Measurements from ENCODE around the gene LDB2.

LDB2 gene

DNA sequence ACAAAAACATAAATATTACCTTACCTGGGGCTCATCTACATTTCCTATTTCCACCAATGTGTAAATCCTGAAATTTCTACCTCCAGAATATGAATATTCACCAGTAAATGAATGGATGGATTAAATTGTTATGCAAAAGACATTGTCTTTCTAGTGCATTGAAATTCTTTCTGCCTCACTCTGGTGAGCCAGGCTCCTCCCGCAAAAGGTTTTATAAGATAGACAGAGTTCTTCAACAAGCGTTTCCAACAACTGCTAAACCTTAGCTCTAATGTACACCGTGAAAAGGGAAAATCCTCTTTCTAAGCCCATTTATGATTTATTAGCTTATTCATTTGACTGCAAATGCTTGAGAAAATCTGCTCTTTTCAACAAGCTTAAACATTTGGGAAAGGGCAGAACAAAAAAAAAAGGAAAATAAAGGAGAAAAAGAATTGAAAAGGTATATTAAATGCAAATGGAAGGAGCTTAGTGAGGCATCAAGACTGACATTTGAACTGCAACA is 72.0 kb downstream of the LDB2 start:
- TF ChIP-seq, protein P1, sequence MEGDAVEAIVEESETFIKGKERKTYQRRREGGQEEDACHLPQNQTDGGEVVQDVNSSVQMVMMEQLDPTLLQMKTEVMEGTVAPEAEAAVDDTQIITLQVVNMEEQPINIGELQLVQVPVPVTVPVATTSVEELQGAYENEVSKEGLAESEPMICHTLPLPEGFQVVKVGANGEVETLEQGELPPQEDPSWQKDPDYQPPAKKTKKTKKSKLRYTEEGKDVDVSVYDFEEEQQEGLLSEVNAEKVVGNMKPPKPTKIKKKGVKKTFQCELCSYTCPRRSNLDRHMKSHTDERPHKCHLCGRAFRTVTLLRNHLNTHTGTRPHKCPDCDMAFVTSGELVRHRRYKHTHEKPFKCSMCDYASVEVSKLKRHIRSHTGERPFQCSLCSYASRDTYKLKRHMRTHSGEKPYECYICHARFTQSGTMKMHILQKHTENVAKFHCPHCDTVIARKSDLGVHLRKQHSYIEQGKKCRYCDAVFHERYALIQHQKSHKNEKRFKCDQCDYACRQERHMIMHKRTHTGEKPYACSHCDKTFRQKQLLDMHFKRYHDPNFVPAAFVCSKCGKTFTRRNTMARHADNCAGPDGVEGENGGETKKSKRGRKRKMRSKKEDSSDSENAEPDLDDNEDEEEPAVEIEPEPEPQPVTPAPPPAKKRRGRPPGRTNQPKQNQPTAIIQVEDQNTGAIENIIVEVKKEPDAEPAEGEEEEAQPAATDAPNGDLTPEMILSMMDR (IDR thresholded peaks at IDR 0.05; ENCODE audit: control insufficient read depth, extremely low read depth, insufficient read depth), result no peak
- DNase-seq (ENCODE audit: low read depth), result no peak
- H3K4me3 ChIP-seq (ENCODE audit: low read depth, low read length), result no peak overlapping the region

DNA sequence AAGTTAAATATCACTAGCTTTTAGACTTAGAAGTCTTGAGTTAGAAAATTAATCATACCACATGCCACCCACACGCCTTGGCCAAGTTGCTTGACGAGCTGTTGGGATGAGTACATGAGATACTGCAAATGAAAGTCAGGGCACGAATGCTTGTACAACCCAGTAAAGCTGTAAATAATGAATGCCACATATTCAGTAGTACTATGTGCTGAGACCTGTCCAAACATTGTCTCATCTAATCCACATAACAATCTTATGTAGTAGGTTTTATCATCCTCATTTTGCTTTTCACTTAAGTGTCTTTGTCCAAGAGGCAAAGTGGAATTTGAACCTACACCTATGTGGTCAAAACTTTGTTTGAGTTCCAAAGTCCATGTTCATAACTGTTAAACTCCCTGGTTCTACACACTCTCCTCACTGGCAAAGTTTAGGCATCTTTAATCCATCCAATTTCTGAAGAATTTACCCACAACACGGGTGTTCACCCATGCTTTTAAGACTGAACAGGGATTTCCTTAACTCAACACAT is 74.1 kb downstream of the LDB2 start:
- DNase-seq (ENCODE audit: low read depth), result no peak
- H3K4me3 ChIP-seq (ENCODE audit: low read depth, low read length), result no peak overlapping the region
- TF ChIP-seq, protein P1 (IDR thresholded peaks at IDR 0.05; ENCODE audit: control insufficient read depth, extremely low read depth, insufficient read depth), result no peak

DNA sequence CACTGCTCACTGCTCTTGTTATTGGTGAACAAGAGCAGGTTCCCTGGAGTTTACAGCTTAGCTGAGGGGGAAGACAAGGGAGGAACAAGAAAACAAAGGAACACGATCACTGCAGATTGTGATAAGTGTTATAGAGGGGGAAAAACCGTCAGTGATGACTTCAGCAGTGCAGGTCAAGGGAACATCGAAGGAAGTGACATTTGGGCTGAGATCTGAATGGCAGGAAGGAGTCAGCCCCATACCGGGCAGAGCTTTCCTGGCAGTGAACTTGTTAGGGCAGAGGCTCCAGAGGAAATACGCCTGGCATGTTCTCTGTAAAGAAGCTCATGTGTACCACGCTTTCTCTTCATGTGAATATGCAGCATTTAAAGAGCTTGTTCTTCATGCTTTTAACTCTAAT is 78.1 kb downstream of the LDB2 start:
- TF ChIP-seq, protein P1 (IDR thresholded peaks at IDR 0.05; ENCODE audit: control insufficient read depth, extremely low read depth, insufficient read depth), result no peak
- H3K4me3 ChIP-seq (ENCODE audit: low read depth, low read length), result no peak overlapping the region
- DNase-seq (ENCODE audit: low read depth), result no peak

DNA sequence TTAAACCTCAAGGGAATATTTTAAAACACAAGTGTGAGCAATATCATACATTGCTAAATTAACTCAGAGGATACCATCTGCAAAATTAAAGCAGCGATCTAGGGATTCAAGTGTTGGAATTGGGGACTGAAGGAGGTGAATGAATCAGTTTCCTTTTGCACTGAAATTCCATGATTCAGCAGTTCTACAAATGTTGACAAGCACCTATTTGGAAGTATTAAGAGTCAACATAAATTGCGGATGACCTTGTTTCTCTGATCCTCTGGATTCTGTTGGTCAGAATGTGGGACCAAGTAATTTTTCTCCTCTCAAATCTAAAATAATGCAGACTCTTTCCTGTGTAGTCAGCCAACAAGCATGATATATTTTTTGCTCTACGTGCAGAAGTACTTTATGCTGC is 78.8 kb downstream of the LDB2 start:
- no peak overlapping the region for H3K4me3 ChIP-seq (ENCODE audit: low read depth, low read length)
- TF ChIP-seq, protein P1 (IDR thresholded peaks at IDR 0.05; ENCODE audit: control insufficient read depth, extremely low read depth, insufficient read depth), result no peak
- DNase-seq (ENCODE audit: low read depth), result no peak

DNA sequence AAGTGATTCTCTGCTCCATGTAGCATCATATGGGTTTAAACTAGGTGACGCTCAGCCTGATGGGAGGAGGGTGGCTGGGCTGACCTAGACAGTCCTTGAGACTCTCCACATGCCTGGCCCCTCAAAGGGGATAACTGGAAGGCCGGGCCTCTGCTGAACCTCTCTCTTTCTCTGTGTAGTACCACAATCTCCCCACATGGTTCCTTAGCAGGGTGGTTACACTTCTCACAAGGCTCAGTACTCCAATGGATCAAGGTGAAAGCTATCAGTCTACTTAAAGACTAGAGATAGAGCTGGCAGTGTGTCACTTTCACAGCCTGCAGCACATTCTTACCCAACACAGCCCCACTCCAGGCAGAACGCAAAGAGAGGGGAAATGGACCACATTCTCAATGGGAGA is 80.4 kb downstream of the LDB2 start:
- H3K4me3 ChIP-seq (ENCODE audit: low read depth, low read length), result no peak overlapping the region
- no peak for DNase-seq (ENCODE audit: low read depth)
- TF ChIP-seq, protein P1 (IDR thresholded peaks at IDR 0.05; ENCODE audit: control insufficient read depth, extremely low read depth, insufficient read depth), result no peak

DNA sequence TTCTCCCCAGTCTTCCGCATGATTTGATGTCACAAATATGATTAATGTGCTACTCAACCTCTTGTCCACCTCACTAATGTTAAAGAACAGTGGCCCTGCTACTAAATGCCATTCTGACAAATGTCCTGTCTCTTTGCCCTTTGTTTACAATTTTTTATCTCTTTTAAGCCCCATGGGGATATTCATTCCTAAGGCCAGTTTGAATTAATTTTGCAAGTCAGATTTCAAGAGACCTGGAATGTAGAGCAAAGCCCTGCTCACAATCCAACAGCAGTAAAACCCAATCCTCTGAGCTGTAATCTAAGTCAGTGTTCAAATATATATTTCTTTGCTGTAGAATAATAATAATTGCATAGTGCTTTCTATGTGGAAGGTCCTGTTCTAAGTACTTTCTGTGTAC is 81.2 kb downstream of the LDB2 start:
- no peak overlapping the region for H3K4me3 ChIP-seq (ENCODE audit: low read depth, low read length)
- DNase-seq (ENCODE audit: low read depth), result no peak
- TF ChIP-seq, protein P1 (IDR thresholded peaks at IDR 0.05; ENCODE audit: control insufficient read depth, extremely low read depth, insufficient read depth), result no peak

DNA sequence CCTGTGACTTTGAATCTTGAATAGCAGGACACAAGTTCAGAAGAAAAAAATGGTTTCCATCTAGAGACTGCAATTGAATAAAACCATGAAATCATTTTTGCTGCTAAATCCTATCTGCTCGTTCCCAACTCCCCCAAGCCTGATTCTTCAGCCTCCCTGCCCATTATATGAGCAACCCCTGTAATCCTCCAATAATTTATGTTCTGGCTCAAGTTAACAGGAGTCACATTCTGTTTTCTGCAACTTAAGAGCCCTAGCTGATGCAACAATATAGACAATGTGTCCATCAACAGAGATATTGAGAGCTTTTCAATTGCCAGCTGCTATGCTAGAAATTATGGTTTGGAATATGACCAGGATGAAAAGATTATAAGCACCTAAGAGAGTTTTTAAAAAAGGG is 84.1 kb downstream of the LDB2 start:
- no peak for DNase-seq (ENCODE audit: low read depth)
- TF ChIP-seq, protein P1 (IDR thresholded peaks at IDR 0.05; ENCODE audit: control insufficient read depth, extremely low read depth, insufficient read depth), result no peak
- no peak overlapping the region for H3K4me3 ChIP-seq (ENCODE audit: low read depth, low read length)

All from LNCaP clone FGC (cell line).